ENCODE data around the gene GSTP1.
"Not testable (repeated sequence)": the region's sequence is repeated elsewhere in the genome, so short reads cannot be mapped to it uniquely, and the experiment has no call there.

Gene GSTP1

DNA sequence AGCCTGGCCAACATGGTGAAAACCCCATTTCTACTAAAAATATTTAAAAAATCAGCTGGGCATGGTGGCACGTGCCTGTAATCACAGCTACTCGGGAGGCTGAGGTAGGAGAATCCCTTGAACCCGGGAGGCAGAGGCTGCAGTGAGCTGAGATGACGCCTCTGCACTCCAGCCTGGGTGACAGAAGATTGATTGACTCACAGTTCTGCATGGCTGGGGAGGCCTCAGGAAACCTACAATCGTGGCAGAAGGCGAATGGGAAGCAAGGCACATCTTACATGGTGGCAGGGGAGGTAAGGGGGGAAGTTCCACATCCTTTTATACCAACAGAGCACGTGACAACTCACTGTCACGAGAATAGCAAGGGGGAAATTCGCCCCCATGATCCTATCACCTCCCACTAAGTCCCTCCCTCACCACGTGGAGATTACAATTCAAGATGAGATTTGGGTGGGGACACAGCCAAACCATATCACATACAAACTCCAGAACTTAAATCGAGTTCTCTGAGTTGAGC, 5.3 kb downstream of the GSTP1 start:
- not testable (repeated sequence) for H4K91ac ChIP-seq (ENCODE audit: low read length); H2AK5ac ChIP-seq (ENCODE audit: low read length, severe bottlenecking); H3K9me3 ChIP-seq (ENCODE audit: control insufficient read depth, low read length); DNase-seq; H3K4me2 ChIP-seq (ENCODE audit: low read length, poor library complexity, severe bottlenecking); H3K9ac ChIP-seq (ENCODE audit: low read length); H3K4ac ChIP-seq (ENCODE audit: low read depth in 1 of 2, low read length in 2 of 2); H3K18ac ChIP-seq (ENCODE audit: low read depth in 1 of 2, low read length in 2 of 2); H3K23ac ChIP-seq (ENCODE audit: low read length in 2 of 2); H2BK5ac ChIP-seq (ENCODE audit: low read depth, low read length, poor library complexity, severe bottlenecking); H3K27ac ChIP-seq (ENCODE audit: low read length, poor library complexity, severe bottlenecking); H2BK15ac ChIP-seq (ENCODE audit: low read depth, poor library complexity, severe bottlenecking); H4K8ac ChIP-seq (ENCODE audit: low read length); H2BK12ac ChIP-seq (ENCODE audit: low read length in 2 of 2); H3K14ac ChIP-seq (ENCODE audit: low read length in 2 of 2); H2BK120ac ChIP-seq (ENCODE audit: low read depth, low read length); H3K4me3 ChIP-seq (ENCODE audit: insufficient read depth in 1 of 2, low read depth in 1 of 2, low read length in 2 of 2); H2AFZ ChIP-seq (ENCODE audit: low read depth, low read length); H3K79me1 ChIP-seq (replicated peaks; ENCODE audit: low read length, poor library complexity, severe bottlenecking)
- H3K36me3 ChIP-seq (ENCODE audit: control insufficient read depth in 1 of 2, insufficient read depth in 2 of 2, low read depth in 1 of 2, low read length in 2 of 2): peaks cover 27 to 39% of the 10 kb centered on the region in 2 experiments
- H3K4me1 ChIP-seq (ENCODE audit: control insufficient read depth, insufficient read depth, low read depth, low read length): peaks cover 22% of the 10 kb centered on the region
- WGBS: 97% methylated on average over 5 of the region's 11 CpGs
- H3K27me3 ChIP-seq (ENCODE audit: control insufficient read depth in 1 of 2, insufficient read depth in 1 of 2, low read length in 2 of 2): peaks cover 0 to 11% of the 10 kb centered on the region in 2 experiments

DNA sequence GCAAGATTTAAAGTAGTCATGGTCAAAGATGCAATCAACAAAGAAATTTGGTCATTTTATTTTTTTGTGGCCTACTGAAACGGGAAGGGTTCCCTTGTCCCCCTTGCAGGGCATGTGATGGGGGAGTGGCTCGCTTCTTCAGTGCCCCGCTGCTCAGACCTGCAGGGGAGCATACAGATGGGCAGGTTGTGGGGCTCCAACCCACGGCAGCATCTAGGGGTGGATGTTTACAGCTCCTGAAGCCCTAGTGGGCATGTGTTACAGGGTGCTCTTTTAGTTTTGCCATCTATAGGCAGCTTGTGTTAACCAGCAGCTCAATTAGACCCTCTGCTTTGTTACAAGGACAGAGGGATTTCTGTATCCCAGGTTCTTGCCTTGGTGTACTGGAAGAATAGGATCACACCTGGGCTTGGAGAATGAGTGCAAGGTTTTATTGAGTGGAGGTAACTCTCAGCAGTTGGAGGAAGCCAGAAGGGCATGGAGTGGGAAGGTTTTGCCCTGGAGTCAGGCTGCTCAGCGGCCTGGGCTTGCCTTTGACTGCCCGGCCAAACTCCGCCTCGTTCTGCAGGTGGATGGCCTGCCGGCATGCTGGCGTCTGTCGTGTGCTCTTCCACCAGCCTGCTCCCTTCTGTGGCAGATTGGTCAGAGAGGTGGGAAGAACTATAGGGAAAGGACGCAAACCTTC, 9.4 kb downstream of the GSTP1 start:
- Histone ChIP-seq H4K8ac (ENCODE audit: low read length) (no peak overlapping the region), H2AK5ac (ENCODE audit: low read length, severe bottlenecking) (no peak overlapping the region), H3K36me3 (ENCODE audit: control insufficient read depth in 1 of 2, insufficient read depth in 2 of 2, low read depth in 1 of 2, low read length in 2 of 2) (peaks cover 7% of the 10 kb centered on the region in 2 experiments), H3K27me3 (ENCODE audit: control insufficient read depth in 1 of 2, insufficient read depth in 1 of 2, low read length in 2 of 2) (peaks cover 0 to 13% of the 10 kb centered on the region in 2 experiments), H3K27ac (ENCODE audit: low read length, poor library complexity, severe bottlenecking) (no peak overlapping the region), H3K4me3 (ENCODE audit: insufficient read depth in 1 of 2, low read depth in 1 of 2, low read length in 2 of 2) (no peak overlapping the region), H3K14ac (ENCODE audit: low read length in 2 of 2) (no peak overlapping the region), H3K9me3 (ENCODE audit: control insufficient read depth, low read length) (peaks cover 4% of the 10 kb centered on the region), H2BK12ac (ENCODE audit: low read length in 2 of 2) (no peak overlapping the region), H3K79me1 (replicated peaks; ENCODE audit: low read length, poor library complexity, severe bottlenecking) (peaks cover 1% of the 10 kb centered on the region), H3K4ac (ENCODE audit: low read depth in 1 of 2, low read length in 2 of 2) (no peak overlapping the region), H2AFZ (ENCODE audit: low read depth, low read length) (no peak overlapping the region), H3K23ac (ENCODE audit: low read length in 2 of 2) (no peak overlapping the region), H4K91ac (ENCODE audit: low read length) (no peak overlapping the region), H3K9ac (ENCODE audit: low read length) (no peak overlapping the region), H3K4me2 (ENCODE audit: low read length, poor library complexity, severe bottlenecking) (no peak overlapping the region), H3K4me1 (ENCODE audit: control insufficient read depth, insufficient read depth, low read depth, low read length) (no peaks in the 10 kb centered on the region), H2BK15ac (ENCODE audit: low read depth, poor library complexity, severe bottlenecking) (no peak overlapping the region), H2BK5ac (ENCODE audit: low read depth, low read length, poor library complexity, severe bottlenecking) (no peak overlapping the region), H2BK120ac (ENCODE audit: low read depth, low read length) (no peak overlapping the region), H3K18ac (ENCODE audit: low read depth in 1 of 2, low read length in 2 of 2) (no peak overlapping the region)
- 71% methylated on average over 12 of the region's 12 CpGs for WGBS
- DNase-seq: no peak

GRCh38 chr11:67593565-67593905, 9.9 kb downstream of the GSTP1 start:
- Histone ChIP-seq H3K18ac (ENCODE audit: low read depth in 1 of 2, low read length in 2 of 2) (no peak overlapping the region), H3K14ac (ENCODE audit: low read length in 2 of 2) (no peak overlapping the region), H4K8ac (ENCODE audit: low read length) (no peak overlapping the region), H3K79me1 (replicated peaks; ENCODE audit: low read length, poor library complexity, severe bottlenecking) (no peaks in the 10 kb centered on the region), H3K9me3 (ENCODE audit: control insufficient read depth, low read length) (peaks cover 4% of the 10 kb centered on the region), H2BK120ac (ENCODE audit: low read depth, low read length) (no peak overlapping the region), H2AFZ (ENCODE audit: low read depth, low read length) (no peak overlapping the region), H2BK15ac (ENCODE audit: low read depth, poor library complexity, severe bottlenecking) (no peak overlapping the region), H2BK5ac (ENCODE audit: low read depth, low read length, poor library complexity, severe bottlenecking) (no peak overlapping the region), H3K4ac (ENCODE audit: low read depth in 1 of 2, low read length in 2 of 2) (no peak overlapping the region), H3K4me2 (ENCODE audit: low read length, poor library complexity, severe bottlenecking) (no peak overlapping the region), H3K23ac (ENCODE audit: low read length in 2 of 2) (no peak overlapping the region), H4K91ac (ENCODE audit: low read length) (no peak overlapping the region), H3K4me1 (ENCODE audit: control insufficient read depth, insufficient read depth, low read depth, low read length) (no peaks in the 10 kb centered on the region), H2AK5ac (ENCODE audit: low read length, severe bottlenecking) (no peak overlapping the region), H2BK12ac (ENCODE audit: low read length in 2 of 2) (no peak overlapping the region), H3K4me3 (ENCODE audit: insufficient read depth in 1 of 2, low read depth in 1 of 2, low read length in 2 of 2) (no peak overlapping the region), H3K36me3 (ENCODE audit: control insufficient read depth in 1 of 2, insufficient read depth in 2 of 2, low read depth in 1 of 2, low read length in 2 of 2) (peaks cover 4 to 7% of the 10 kb centered on the region in 2 experiments), H3K27me3 (ENCODE audit: control insufficient read depth in 1 of 2, insufficient read depth in 1 of 2, low read length in 2 of 2) (peaks cover 0 to 13% of the 10 kb centered on the region in 2 experiments), H3K27ac (ENCODE audit: low read length, poor library complexity, severe bottlenecking) (no peak overlapping the region), H3K9ac (ENCODE audit: low read length) (no peak overlapping the region)
- no peak for DNase-seq
- WGBS: 97% methylated on average over 2 of the region's 3 CpGs

GRCh38 chr11:67594480-67594879, 10.9 kb downstream of the GSTP1 start:
- Histone ChIP-seq H3K4ac (ENCODE audit: low read depth in 1 of 2, low read length in 2 of 2) (no peak overlapping the region), H3K36me3 (ENCODE audit: control insufficient read depth in 1 of 2, insufficient read depth in 2 of 2, low read depth in 1 of 2, low read length in 2 of 2) (no peaks in the 10 kb centered on the region), H3K79me1 (replicated peaks; ENCODE audit: low read length, poor library complexity, severe bottlenecking) (no peaks in the 10 kb centered on the region), H3K23ac (ENCODE audit: low read length in 2 of 2) (no peak overlapping the region), H2BK15ac (ENCODE audit: low read depth, poor library complexity, severe bottlenecking) (no peak overlapping the region), H3K27ac (ENCODE audit: low read length, poor library complexity, severe bottlenecking) (no peak overlapping the region), H3K9me3 (ENCODE audit: control insufficient read depth, low read length) (peaks cover 4% of the 10 kb centered on the region), H4K91ac (ENCODE audit: low read length) (no peak overlapping the region), H3K27me3 (ENCODE audit: control insufficient read depth in 1 of 2, insufficient read depth in 1 of 2, low read length in 2 of 2) (peaks cover 0 to 21% of the 10 kb centered on the region in 2 experiments), H3K4me1 (ENCODE audit: control insufficient read depth, insufficient read depth, low read depth, low read length) (no peaks in the 10 kb centered on the region), H3K4me3 (ENCODE audit: insufficient read depth in 1 of 2, low read depth in 1 of 2, low read length in 2 of 2) (no peak overlapping the region), H4K8ac (ENCODE audit: low read length) (no peak overlapping the region), H3K4me2 (ENCODE audit: low read length, poor library complexity, severe bottlenecking) (no peak overlapping the region), H2AK5ac (ENCODE audit: low read length, severe bottlenecking) (no peak overlapping the region), H2BK12ac (ENCODE audit: low read length in 2 of 2) (no peak overlapping the region), H2BK5ac (ENCODE audit: low read depth, low read length, poor library complexity, severe bottlenecking) (no peak overlapping the region), H3K9ac (ENCODE audit: low read length) (no peak overlapping the region), H3K14ac (ENCODE audit: low read length in 2 of 2) (no peak overlapping the region), H3K18ac (ENCODE audit: low read depth in 1 of 2, low read length in 2 of 2) (no peak overlapping the region), H2AFZ (ENCODE audit: low read depth, low read length) (no peak overlapping the region), H2BK120ac (ENCODE audit: low read depth, low read length) (no peak overlapping the region)
- no peak for DNase-seq
- 86% methylated on average over 1 of the region's 3 CpGs for WGBS
